Endothelial cell of umbilical vein (primary cell): ENCODE results near the gene CTU1. TPM values are rescaled to one million over a fixed set of nuclear protein-coding genes. Genes with fewer than 3 reads are reported as not detected.

Experiments used
- BruUV-seq: library from RNA; stranded (reverse); fragments of 400-500 nt; replicated peaks from 2 replicates; lab custom pipeline; 2021; lab: Mats Ljungman, UMichigan
- CTCF ChIA-PET: fragments of 300-600, 350-600 bp; sonication (Branson Sonifier 250); formaldehyde crosslinking; loops from one replicate; lab custom pipeline; 2021; ENCODE audit warnings: antibody characterized with exemption, inconsistent platforms; lab: Charles Lee
- POLR2A ChIA-PET: fragments of 300-600, 350-600 bp; sonication (Branson Sonifier 250); formaldehyde crosslinking; loops from one replicate; lab custom pipeline; 2021; ENCODE audit warnings: antibody characterized with exemption, inconsistent platforms; lab: Charles Lee
- DNase-seq: peaks from one replicate; pipeline ENCODE4 v3.0.0-alpha.2; 2011; ENCODE audit warnings: low read depth, low spot score
- FAIRE-seq: peaks from 2 replicates; lab custom pipeline; 2011; peaks lifted over from hg19 to GRCh38; lab: Jason Lieb, UNC
- H2AFZ ChIP-seq: 2 replicates; pipeline ENCODE4 v1.6.0; 2012; ENCODE audit warnings: low read depth, low read length, control low read depth, inconsistent platforms
- H3K27ac ChIP-seq: 2 replicates; pipeline ENCODE4 v1.5.1; 2011; ENCODE audit warnings: low read depth, mild to moderate bottlenecking, control low read depth, low read length, moderate library complexity; ENCODE audit not compliant: insufficient read depth
- H3K27me3 ChIP-seq, 2 experiments: 2 replicates each; pipeline versions ENCODE4 v1.6.0 to v1.6.1; 2011; ENCODE audit warnings: low read length in 2 of 2, mixed read lengths in 1 of 2; ENCODE audit not compliant: control insufficient read depth in 2 of 2, insufficient read depth in 2 of 2
- H3K36me3 ChIP-seq, 2 experiments: 2 replicates in 1 of 2; 3 replicates in 1 of 2; pipeline ENCODE4 v1.5.1; 2011; ENCODE audit warnings: low read length in 2 of 2, mild to moderate bottlenecking in 1 of 2, moderate library complexity in 1 of 2; ENCODE audit not compliant: control insufficient read depth in 2 of 2, insufficient read depth in 2 of 2; ENCODE audit errors: extremely low read depth in 1 of 2
- H3K4me1 ChIP-seq: 3 replicates; pipeline ENCODE4 v1.5.1; 2011; ENCODE audit warnings: mild to moderate bottlenecking, low read length; ENCODE audit not compliant: control insufficient read depth, insufficient read depth; ENCODE audit errors: extremely low read depth
- H3K4me2 ChIP-seq: 2 replicates; pipeline ENCODE4 v1.6.1; 2011; ENCODE audit warnings: low read length, control low read depth, mixed read lengths; ENCODE audit not compliant: insufficient read depth
- H3K4me3 ChIP-seq, 3 experiments: fragments of 200-600 bp in 1 of 3; sonication (generic), shearing (Covaris generic) in 1 of 3; replicated peaks in 1 of 3; 2 replicates each; pipeline ENCODE4 v1.5.1; 2011 to 2016; ENCODE audit warnings: control low read depth in 3 of 3, low read length in 3 of 3, mild to moderate bottlenecking in 2 of 3, inconsistent platforms in 1 of 3, low read depth in 1 of 3, moderate library complexity in 1 of 3; ENCODE audit not compliant: insufficient read depth in 1 of 3
- H3K79me2 ChIP-seq: 2 replicates; pipeline ENCODE4 v1.6.0; 2012; ENCODE audit warnings: low read length, inconsistent platforms; ENCODE audit not compliant: control insufficient read depth, insufficient read depth
- H3K9ac ChIP-seq: replicated peaks from 2 replicates; pipeline ENCODE3; 2011; ENCODE audit warnings: low read length, control low read depth; ENCODE audit not compliant: insufficient read depth; ENCODE audit errors: extremely low read depth
- H3K9me1 ChIP-seq: replicated peaks from 3 replicates; pipeline ENCODE4 v1.6.0; 2011; ENCODE audit warnings: mild to moderate bottlenecking, low read length; ENCODE audit not compliant: control insufficient read depth, insufficient read depth; ENCODE audit errors: extremely low read depth
- H3K9me3 ChIP-seq: replicated peaks from 2 replicates; pipeline ENCODE4 v1.5.1; 2012; ENCODE audit warnings: low read length, inconsistent platforms; ENCODE audit not compliant: control insufficient read depth, insufficient read depth
- H4K20me1 ChIP-seq: replicated peaks from 2 replicates; pipeline ENCODE3; 2011; ENCODE audit warnings: mild to moderate bottlenecking, low read length; ENCODE audit not compliant: control insufficient read depth, insufficient read depth; ENCODE audit errors: extremely low read depth
- EZH2 ChIP-seq: IDR thresholded peaks from 2 replicates; pipeline ENCODE4 v1.6.1; 2012; ENCODE audit warnings: borderline replicate concordance, low read depth, mild to moderate bottlenecking, moderate library complexity, low read length, inconsistent platforms; ENCODE audit not compliant: severe bottlenecking
- FOS ChIP-seq: IDR thresholded peaks from 2 replicates; pipeline ENCODE4 v1.6.1; 2011; ENCODE audit warnings: mild to moderate bottlenecking, low read length, moderate library complexity, borderline replicate concordance; ENCODE audit not compliant: insufficient read depth
- GATA2 ChIP-seq: IDR thresholded peaks from 2 replicates; pipeline ENCODE4 v1.7.0; 2011; ENCODE audit warnings: low read depth, mild to moderate bottlenecking, moderate library complexity, mixed read lengths, low read length; ENCODE audit not compliant: insufficient read length, insufficient read depth
- JUN ChIP-seq: IDR thresholded peaks from 2 replicates; pipeline ENCODE4 v1.6.1; 2011; ENCODE audit warnings: borderline replicate concordance, low read depth; ENCODE audit not compliant: insufficient read length, insufficient read depth
- MAX ChIP-seq: IDR thresholded peaks from 2 replicates; pipeline ENCODE4 v1.6.1; 2011; ENCODE audit not compliant: insufficient read depth, insufficient read length
- MYC ChIP-seq: IDR thresholded peaks from one replicate; pipeline ENCODE4 v1.6.1; 2011; ENCODE audit warnings: mild to moderate bottlenecking, low read depth, low read length
- POLR2A ChIP-seq: IDR thresholded peaks from 2 replicates; pipeline ENCODE4 v1.6.1; 2012; ENCODE audit warnings: low read depth, mild to moderate bottlenecking, control low read depth, low read length
- POLR2AphosphoS5 ChIP-seq: IDR thresholded peaks from 2 replicates; pipeline ENCODE4 v1.6.1; 2012; ENCODE audit warnings: low read depth, mild to moderate bottlenecking, control low read depth, low read length, moderate library complexity; ENCODE audit not compliant: insufficient read depth
- dilution Hi-C: fragments of 300-500 bp; cut with MboI; formaldehyde crosslinking; loops from one replicate; pipeline ENCODE4 v1.15.0; 2019; ENCODE audit warnings: low sequenced_read_pairs; ENCODE audit not compliant: extremely low pct_ligation_motif_present
- intact Hi-C: fragments of 100-400 bp; cut with micrococcal nuclease; formaldehyde crosslinking; loops from one replicate; pipeline ENCODE4 v1.10.0; 2022
- polyA plus RNA-seq, 4 experiments: library from polyadenylated mRNA; depleted of rRNA in 3 of 4; stranded (reverse) in 3 of 4; unstranded in 1 of 4; fragments of >200 nt; gene quantifications; 2 replicates each; pipeline versions ENCODE4 v1.2.1 to v1.2.3, GENCODE V29; 2011 to 2012; ENCODE audit warnings: missing spikeins in 1 of 4
- total RNA-seq: library from RNA; stranded (reverse); gene quantifications from 2 replicates; pipeline ENCODE4 v1.2.3, GENCODE V29; 2021

Gene CTU1
- total and polyA plus RNA-seq, 2 donors (not counting 3 experiments of a cell fraction or from before 2014, with no cell fraction given) = 6.1 to 8.7 TPM

DNA sequence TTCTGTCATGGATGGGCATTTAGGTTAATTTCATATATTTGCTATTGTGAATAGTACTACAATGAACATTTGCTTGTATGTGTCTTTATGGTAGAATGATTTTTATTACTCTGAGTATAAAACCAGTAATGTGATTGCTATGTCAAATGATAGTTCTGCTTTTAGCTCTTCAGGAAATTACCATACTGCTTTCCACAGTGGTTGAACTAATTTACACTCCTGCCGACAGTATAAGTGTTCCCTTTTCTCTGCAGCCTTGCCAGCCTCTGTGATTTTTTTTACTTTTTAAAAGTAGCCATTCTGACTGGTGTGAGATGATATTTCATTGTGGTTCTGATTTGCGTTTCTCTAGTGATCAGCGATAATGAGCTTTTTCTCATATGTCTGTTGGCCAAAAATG lies 40.4 kb upstream of the CTU1 start:
- H3K4me3 ChIP-seq = no peak overlapping the region

DNA sequence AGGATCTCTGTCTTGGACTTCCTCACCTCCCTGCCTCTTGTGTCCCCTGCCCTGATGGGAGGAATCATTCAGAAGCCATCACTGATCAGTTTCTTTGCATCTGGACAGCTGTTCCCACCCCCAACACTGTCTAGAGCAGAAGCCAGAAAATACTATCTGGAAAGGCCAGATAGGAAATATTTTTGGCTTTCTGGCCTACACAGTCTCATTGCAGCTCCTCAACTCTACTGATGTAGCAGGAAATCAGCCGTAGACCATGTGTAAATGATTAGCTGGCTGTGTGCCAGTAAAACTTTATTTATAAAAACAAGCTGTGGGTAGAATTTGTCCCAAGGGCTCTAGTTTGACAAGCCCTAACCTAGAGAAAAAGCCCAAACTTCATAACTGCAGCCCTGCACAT lies 39.5 kb upstream of the CTU1 start:
- no peak for TF ChIP-seq EZH2
- TF ChIP-seq MAX = no peak
- TF ChIP-seq JUN = no peak
- Histone ChIP-seq H3K27ac (no peak overlapping the region), H3K4me3 (no peak overlapping the region), H4K20me1 (no peaks in the 10 kb centered on the region), H3K4me1 (no peaks in the 10 kb centered on the region), H3K79me2 (no peaks in the 10 kb centered on the region), H3K27me3 (no peaks in the 10 kb centered on the region), H3K9ac (no peak overlapping the region), H3K36me3 (no peaks in the 10 kb centered on the region), H3K9me3 (no peaks in the 10 kb centered on the region), H3K9me1 (no peaks in the 10 kb centered on the region), H3K4me2 (no peak overlapping the region), H2AFZ (no peak overlapping the region)
- intact Hi-C loops = no loop called here
- DNase-seq (no peak), FAIRE-seq (no peak)
- dilution Hi-C loops = no loop called here
- CTCF ChIA-PET = no interaction called here
- no TSS peak for BruUV-seq
- POLR2A ChIA-PET = no interaction called here

More for the DNA sequence above, 40.4 kb upstream of the CTU1 start:
- no peaks in the 10 kb centered on the region for H3K36me3 ChIP-seq
- no peaks in the 10 kb centered on the region for H4K20me1 ChIP-seq
- H3K27me3 ChIP-seq = no peaks in the 10 kb centered on the region
- TF ChIP-seq GATA2 = no peak
- TF ChIP-seq MYC = no peak
- TF ChIP-seq POLR2A = no peak
- TF ChIP-seq POLR2AphosphoS5 = no peak
- no peak for TF ChIP-seq FOS
- POLR2A ChIA-PET = no interaction called here
- CTCF ChIA-PET = no interaction called here
- no peak overlapping the region for H3K27ac ChIP-seq
- no peaks in the 10 kb centered on the region for H3K79me2 ChIP-seq
- H2AFZ ChIP-seq = no peak overlapping the region
- no peaks in the 10 kb centered on the region for H3K9me3 ChIP-seq
- intact Hi-C loops = no loop called here
- DNase-seq (no peak), FAIRE-seq (no peak)
- BruUV-seq = no TSS peak
- no peaks in the 10 kb centered on the region for H3K4me1 ChIP-seq
- no peak overlapping the region for H3K4me2 ChIP-seq
- H3K9ac ChIP-seq = no peak overlapping the region
- H3K9me1 ChIP-seq = no peaks in the 10 kb centered on the region
- dilution Hi-C loops = no loop called here
